Endothelial cell (in vitro differentiated cells): ENCODE data around the gene ATAD1. TPM values are rescaled to one million over a fixed set of nuclear protein-coding genes. Genes with fewer than 3 reads are reported as not detected.

ENCODE experiments used
- DNase-seq: peaks from one replicate; pipeline ENCODE4 v3.0.0; 2021; ENCODE audit warnings: low spot score
- H3K27ac Mint-ChIP-seq: one replicate; pipeline ENCODE4 v1.8.0; 2021; ENCODE audit warnings: mixed read lengths, inconsistent platforms; ENCODE audit not compliant: unreplicated experiment
- H3K27me3 Mint-ChIP-seq: one replicate; pipeline ENCODE4 v1.8.0; 2021; ENCODE audit warnings: mild to moderate bottlenecking, moderate library complexity, mixed read lengths, inconsistent platforms; ENCODE audit not compliant: unreplicated experiment
- H3K36me3 Mint-ChIP-seq: one replicate; pipeline ENCODE4 v1.8.0; 2021; ENCODE audit warnings: mild to moderate bottlenecking, low read depth, mixed read lengths, inconsistent platforms; ENCODE audit not compliant: unreplicated experiment
- H3K4me1 Mint-ChIP-seq: one replicate; pipeline ENCODE4 v1.8.0; 2021; ENCODE audit warnings: mild to moderate bottlenecking, mixed read lengths, inconsistent platforms; ENCODE audit not compliant: unreplicated experiment
- H3K4me3 Mint-ChIP-seq: one replicate; pipeline ENCODE4 v1.8.0; 2021; ENCODE audit warnings: mild to moderate bottlenecking, mixed read lengths, inconsistent platforms; ENCODE audit not compliant: unreplicated experiment
- H3K9me3 Mint-ChIP-seq: one replicate; pipeline ENCODE4 v1.8.0; 2021; ENCODE audit warnings: mixed read lengths, inconsistent platforms; ENCODE audit not compliant: unreplicated experiment
- CTCF ChIP-seq: fragments of 200-600 bp; sonication (generic); IDR thresholded peaks from one replicate; pipeline ENCODE4 v1.5.0; 2021; ENCODE audit warnings: antibody characterized with exemption; ENCODE audit not compliant: unreplicated experiment
- total RNA-seq: library from RNA; stranded (reverse); fragmentation: NEBNext Ultra II Directional; extraction: Animal tissue kit (Norgen Biotek cat#: 25700); gene quantifications from one replicate; pipeline ENCODE4 v1.2.1, GENCODE V29; 2021; ENCODE audit not compliant: unreplicated experiment

ATAD1 gene
- total RNA-seq, 1 donor from 2014 or later = 38.0 TPM

- Mint-ChIP-seq H3K27ac (peak overlapping the region; percentile 32), H3K27me3 (no peaks in the 10 kb centered on the region), H3K36me3 (peaks cover 5% of the 10 kb centered on the region), H3K9me3 (no peaks in the 10 kb centered on the region), H3K4me3 (no peak overlapping the region), H3K4me1 (peaks cover 2% of the 10 kb centered on the region)
- TF ChIP-seq CTCF = no peak
- peak; percentile 9 for DNase-seq
Observed at GRCh38 chr10:87767253-87767652, 50.8 kb downstream of the ATAD1 start.

GRCh38 chr10:87765666-87766376 is 52.2 kb downstream of the ATAD1 start:
- DNase-seq = no peak
- TF ChIP-seq CTCF = no peak
- Mint-ChIP-seq H3K27me3 (no peaks in the 10 kb centered on the region), H3K4me1 (peaks cover 2% of the 10 kb centered on the region), H3K4me3 (no peak overlapping the region), H3K27ac (no peak overlapping the region), H3K9me3 (no peaks in the 10 kb centered on the region), H3K36me3 (peaks cover 5% of the 10 kb centered on the region)

GRCh38 chr10:87764072-87764934 is 53.7 kb downstream of the ATAD1 start:
- no peak overlapping the region for H3K4me3 Mint-ChIP-seq
- peaks cover 8% of the 10 kb centered on the region for H3K36me3 Mint-ChIP-seq
- no peak for TF ChIP-seq CTCF
- no peak overlapping the region for H3K27ac Mint-ChIP-seq
- H3K4me1 Mint-ChIP-seq = peaks cover 6% of the 10 kb centered on the region
- H3K9me3 Mint-ChIP-seq = no peaks in the 10 kb centered on the region
- DNase-seq = no peak
- no peaks in the 10 kb centered on the region for H3K27me3 Mint-ChIP-seq

- DNase-seq = no peak
- TF ChIP-seq CTCF = no peak
- no peaks in the 10 kb centered on the region for H3K9me3 Mint-ChIP-seq
- H3K36me3 Mint-ChIP-seq = peaks cover 8% of the 10 kb centered on the region
- no peak overlapping the region for H3K27ac Mint-ChIP-seq
- no peak overlapping the region for H3K4me3 Mint-ChIP-seq
- no peaks in the 10 kb centered on the region for H3K27me3 Mint-ChIP-seq
- H3K4me1 Mint-ChIP-seq = peaks cover 6% of the 10 kb centered on the region
Observed at GRCh38 chr10:87763086-87763861, 54.8 kb downstream of the ATAD1 start.
